RCC 7860 (cell line): ENCODE measurements around the gene EEIG1.

ENCODE experiments used
- DNase-seq: peaks from one replicate; pipeline ENCODE4 v3.0.0-alpha.2; 2015; ENCODE audit warnings: low spot score
- FAIRE-seq: peaks from 2 replicates; lab custom pipeline; 2012; peaks lifted over from hg19 to GRCh38; lab: Jason Lieb, UNC

EEIG1 gene

GRCh38 chr9:127942216-127943010 is 38.4 kb downstream of the EEIG1 start:
- no peak for FAIRE-seq
- DNase-seq = peak; percentile 40

DNA sequence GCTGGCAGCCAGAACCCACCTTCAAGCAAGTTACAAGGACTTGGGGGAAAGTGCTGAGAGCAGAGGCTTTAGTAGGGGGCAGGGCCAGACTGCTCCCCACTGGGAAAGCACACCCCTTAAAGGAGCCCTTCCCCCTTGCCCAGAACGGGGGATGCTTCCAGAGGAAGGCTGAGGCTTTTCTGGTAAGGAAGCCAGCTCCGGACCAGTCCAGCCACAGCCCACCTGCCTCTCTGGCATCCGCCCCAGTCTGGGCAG is 38.9 kb downstream of the EEIG1 start:
- DNase-seq (no peak), FAIRE-seq (no peak)

GRCh38 chr9:127941062-127941960 is 39.5 kb downstream of the EEIG1 start:
- no peak for FAIRE-seq

GRCh38 chr9:127940593-127940992 is 40.2 kb downstream of the EEIG1 start:
- FAIRE-seq = no peak
- DNase-seq = no peak

More at GRCh38 chr9:127941062-127941960, 39.5 kb downstream of the EEIG1 start:
- DNase-seq = no peak

DNA sequence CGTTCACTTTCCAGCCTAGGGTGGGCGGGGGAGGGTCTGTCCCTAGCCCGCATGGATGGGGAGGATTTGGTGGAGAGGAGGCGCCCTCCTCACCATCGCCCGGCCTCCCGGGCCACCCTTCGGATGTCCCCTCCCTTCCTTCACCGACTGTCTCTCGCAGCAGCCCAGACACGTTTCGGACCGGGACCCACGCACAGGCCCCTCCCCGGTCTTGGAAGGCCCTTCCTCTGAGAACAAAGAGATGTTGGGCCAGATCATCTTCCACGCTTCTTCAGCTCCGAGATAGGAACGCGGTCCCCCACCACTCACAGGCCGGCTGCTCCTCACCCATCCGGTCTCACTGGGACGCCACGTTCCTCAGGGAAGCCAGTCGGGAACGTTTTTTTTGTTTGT is 42.5 kb downstream of the EEIG1 start:
- no peak for FAIRE-seq
- no peak for DNase-seq

- DNase-seq (peak; percentile 75), FAIRE-seq (no peak)
Observed at GRCh38 chr9:127937388-127938297, 43.1 kb downstream of the EEIG1 start, which contains the start of gene DPM2. DPM2 (minus strand) TSS chr9:127937854; CDS start chr9:127937820, 34 bp downstream.

DNA sequence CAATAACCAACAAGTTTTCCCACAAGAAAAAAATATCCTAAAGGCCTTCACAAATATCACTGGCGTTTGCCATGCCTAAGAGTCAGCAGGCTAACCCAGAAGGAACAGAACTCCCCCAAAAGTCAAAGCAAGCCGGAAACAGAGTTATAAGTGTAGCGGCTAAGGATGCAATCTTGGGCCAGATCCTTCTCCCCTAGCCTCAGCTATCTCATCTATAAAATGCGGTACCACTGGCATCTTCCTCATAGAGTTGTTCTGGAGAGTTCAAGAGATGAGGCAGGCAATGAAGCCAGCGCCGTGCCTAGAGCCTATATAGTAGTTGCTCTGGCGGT is 43.8 kb downstream of the EEIG1 start:
- DNase-seq (no peak), FAIRE-seq (no peak)

- DNase-seq (no peak), FAIRE-seq (no peak)
Observed at GRCh38 chr9:127936347-127936852, 44.4 kb downstream of the EEIG1 start.

GRCh38 chr9:127935765-127936221 is 45.0 kb downstream of the EEIG1 start:
- DNase-seq (no peak), FAIRE-seq (no peak)

- FAIRE-seq (no peak), DNase-seq (no peak)
Observed at GRCh38 chr9:127934986-127935385, 45.8 kb downstream of the EEIG1 start.

GRCh38 chr9:127934248-127934647 is 46.5 kb downstream of the EEIG1 start:
- FAIRE-seq = no peak

DNA sequence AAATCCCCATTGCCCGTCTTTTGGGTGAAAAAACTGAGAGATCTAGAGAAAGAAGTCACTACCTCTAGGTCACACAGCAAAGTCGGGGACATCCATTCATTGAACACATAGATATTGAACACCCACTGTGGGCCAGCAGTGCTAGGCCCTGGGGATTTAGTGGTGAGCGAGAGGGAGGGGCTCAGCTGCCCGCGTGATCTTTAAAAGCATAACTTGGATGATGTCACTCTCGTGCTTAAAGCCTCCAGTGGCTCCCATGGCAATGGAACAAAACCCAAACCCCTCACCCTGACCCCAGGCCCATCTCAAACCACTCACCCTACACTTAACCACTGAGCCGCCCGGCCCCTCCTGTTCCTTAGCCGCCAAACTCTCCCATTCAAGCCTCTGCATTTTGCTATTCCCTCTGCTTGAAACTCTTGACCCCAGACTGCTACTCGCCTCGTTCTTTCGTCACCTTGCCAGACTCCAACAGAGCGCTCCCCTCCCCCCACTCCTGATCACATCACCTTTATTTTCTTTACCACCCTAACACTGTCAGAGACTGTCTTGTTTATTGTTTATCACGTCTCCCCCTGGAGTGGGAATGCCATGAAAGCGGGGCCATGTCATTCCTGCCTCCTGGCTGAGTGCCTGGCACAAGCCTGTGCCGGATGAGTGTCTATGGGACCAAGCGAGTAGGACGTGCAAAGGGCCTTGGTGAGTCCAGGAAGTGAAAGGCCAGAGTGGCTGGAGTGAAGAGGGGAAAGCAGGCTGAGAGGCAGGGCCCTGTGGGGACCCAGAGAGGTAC is 49.5 kb downstream of the EEIG1 start:
- FAIRE-seq (no peak), DNase-seq (peak; percentile 39)

More at GRCh38 chr9:127934248-127934647, 46.5 kb downstream of the EEIG1 start:
- no peak for DNase-seq
